CD14-positive monocyte (primary cell): ENCODE data around the gene ITGAV. TPM values are rescaled to one million over a fixed set of nuclear protein-coding genes. Genes with fewer than 3 reads are reported as not detected.

Experiments
- DNase-seq, 3 donors: peaks; one replicate each; pipeline ENCODE4 v3.0.0-alpha.2; 2011 to 2022
- H2AFZ ChIP-seq: 2 replicates; pipeline ENCODE4 v1.6.0; 2012; ENCODE audit warnings: mild to moderate bottlenecking, low read depth, low read length, inconsistent platforms; ENCODE audit not compliant: insufficient read depth, poor library complexity, severe bottlenecking
- H3K27ac ChIP-seq, 2 donors: 1 replicate in 1 of 2; 2 replicates in 1 of 2; pipeline ENCODE4 v1.5.1; 2012 to 2013; ENCODE audit warnings: low read length in 2 of 2, control low read depth in 1 of 2, inconsistent platforms in 1 of 2, low read depth in 1 of 2, mild to moderate bottlenecking in 1 of 2
- H3K27me3 ChIP-seq, 2 donors: one replicate each; pipeline versions ENCODE4 v1.6.0 to v1.6.1; 2011 to 2013; ENCODE audit warnings: low read length in 2 of 2; ENCODE audit not compliant: control insufficient read depth in 2 of 2, insufficient read depth in 2 of 2
- H3K36me3 ChIP-seq, 2 donors: replicated peaks in 1 of 2; 1 replicate in 1 of 2; 2 replicates in 1 of 2; pipeline versions ENCODE4 v1.5.1 to v1.6.1; 2012 to 2013; ENCODE audit warnings: low read length in 2 of 2, control low read depth in 1 of 2, inconsistent platforms in 1 of 2, mild to moderate bottlenecking in 1 of 2; ENCODE audit not compliant: insufficient read depth in 2 of 2, control insufficient read depth in 1 of 2
- H3K4me1 ChIP-seq, 2 donors: 1 replicate in 1 of 2; 2 replicates in 1 of 2; pipeline versions ENCODE4 v1.5.1 to v1.6.1; 2012 to 2013; ENCODE audit warnings: low read length in 2 of 2, control low read depth in 1 of 2, inconsistent platforms in 1 of 2, mild to moderate bottlenecking in 1 of 2, moderate library complexity in 1 of 2; ENCODE audit not compliant: insufficient read depth in 2 of 2, control insufficient read depth in 1 of 2
- H3K4me2 ChIP-seq: replicated peaks from 2 replicates; pipeline ENCODE3; 2012; ENCODE audit warnings: low read length, moderate library complexity, mild to moderate bottlenecking; ENCODE audit not compliant: poor library complexity, severe bottlenecking; ENCODE audit errors: extremely low read depth
- H3K4me3 ChIP-seq, 3 experiments: fragments of 200-600 bp in 1 of 3; sonication (generic) in 1 of 3; replicated peaks in 1 of 3; 1 replicate in 2 of 3; 2 replicates in 1 of 3; pipeline ENCODE4 v1.5.1; 2011 to 2013; ENCODE audit warnings: low read length in 3 of 3, mild to moderate bottlenecking in 3 of 3, control low read depth in 2 of 3, low read depth in 2 of 3, inconsistent platforms in 1 of 3, moderate library complexity in 1 of 3
- H3K79me2 ChIP-seq: 2 replicates; pipeline ENCODE4 v1.6.0; 2012; ENCODE audit warnings: mild to moderate bottlenecking, control low read depth, inconsistent platforms, low read length, moderate library complexity; ENCODE audit not compliant: insufficient read depth
- H3K9ac ChIP-seq: 2 replicates; pipeline ENCODE4 v1.6.0; 2017; ENCODE audit warnings: low read length, mild to moderate bottlenecking; ENCODE audit not compliant: insufficient read depth, poor library complexity, severe bottlenecking
- H3K9me3 ChIP-seq, 2 donors: replicated peaks in 1 of 2; 1 replicate in 1 of 2; 2 replicates in 1 of 2; pipeline versions ENCODE4 v1.5.1 to v1.6.1; 2012 to 2013; ENCODE audit warnings: low read length in 2 of 2, control low read depth in 1 of 2; ENCODE audit not compliant: control insufficient read depth in 1 of 2, insufficient read depth in 1 of 2
- H4K20me1 ChIP-seq: 2 replicates; pipeline ENCODE4 v1.6.0; 2012; ENCODE audit warnings: mild to moderate bottlenecking, low read length, control low read depth, moderate library complexity; ENCODE audit not compliant: insufficient read depth
- H3K27ac Mint-ChIP-seq, 7 donors: one replicate each; pipeline ENCODE4 v1.8.0; 2020; ENCODE audit warnings: mild to moderate bottlenecking in 7 of 7, mixed read lengths in 7 of 7, moderate library complexity in 6 of 7, inconsistent platforms in 2 of 7
- H3K27me3 Mint-ChIP-seq, 3 donors: one replicate each; pipeline ENCODE4 v1.8.0; 2021 to 2022; ENCODE audit warnings: low read depth in 3 of 3, mild to moderate bottlenecking in 3 of 3, mixed read lengths in 3 of 3, moderate library complexity in 3 of 3, inconsistent platforms in 1 of 3
- H3K36me3 Mint-ChIP-seq, 2 donors: one replicate each; pipeline ENCODE4 v1.8.0; 2020; ENCODE audit warnings: mixed read lengths in 2 of 2, inconsistent platforms in 1 of 2, mild to moderate bottlenecking in 1 of 2
- H3K4me1 Mint-ChIP-seq: one replicate; pipeline ENCODE4 v1.8.0; 2020; ENCODE audit warnings: mild to moderate bottlenecking, mixed read lengths
- H3K4me3 Mint-ChIP-seq, 2 donors: one replicate each; pipeline ENCODE4 v1.8.0; 2020; ENCODE audit warnings: mild to moderate bottlenecking in 2 of 2, mixed read lengths in 2 of 2, moderate library complexity in 1 of 2
- H3K9me3 Mint-ChIP-seq, 7 donors: one replicate each; pipeline ENCODE4 v1.8.0; 2020 to 2022; ENCODE audit warnings: mixed read lengths in 7 of 7, mild to moderate bottlenecking in 6 of 7, moderate library complexity in 6 of 7, inconsistent platforms in 2 of 7
- CTCF ChIP-seq: fragments of 200-600 bp; IDR thresholded peaks from one replicate; pipeline ENCODE4 v1.8.0; 2022; ENCODE audit warnings: antibody characterized with exemption, mild to moderate bottlenecking
- WGBS: methylation state at CpG from one replicate; pipeline ENCODE4 v1.1.5; 2013; ENCODE audit warnings: missing lambda C conversion rate; ENCODE audit not compliant: insufficient coverage; 5-methylcytosine and 5-hydroxymethylcytosine counted together
- intact Hi-C, 2 donors: fragments of 100-400 bp; cut with micrococcal nuclease; formaldehyde crosslinking; loops; one replicate each; pipeline versions ENCODE4 v1.15.0 to v1.15.1; 2023
- polyA plus RNA-seq, 3 donors: library from polyadenylated mRNA; depleted of rRNA in 1 of 3; unstranded in 2 of 3; stranded (reverse) in 1 of 3; fragments of 300-500 nt in 2 of 3; fragments of >200 nt in 1 of 3; fragmentation: Illumina TruSeq in 2 of 3; gene quantifications; 1 replicate in 2 of 3; 2 replicates in 1 of 3; pipeline ENCODE4 v1.2.3, GENCODE V29; 2012 to 2021

The ITGAV gene
- polyA plus RNA-seq, 3 donors, result 4.9 to 8.2 (median 6.0) TPM

DNA sequence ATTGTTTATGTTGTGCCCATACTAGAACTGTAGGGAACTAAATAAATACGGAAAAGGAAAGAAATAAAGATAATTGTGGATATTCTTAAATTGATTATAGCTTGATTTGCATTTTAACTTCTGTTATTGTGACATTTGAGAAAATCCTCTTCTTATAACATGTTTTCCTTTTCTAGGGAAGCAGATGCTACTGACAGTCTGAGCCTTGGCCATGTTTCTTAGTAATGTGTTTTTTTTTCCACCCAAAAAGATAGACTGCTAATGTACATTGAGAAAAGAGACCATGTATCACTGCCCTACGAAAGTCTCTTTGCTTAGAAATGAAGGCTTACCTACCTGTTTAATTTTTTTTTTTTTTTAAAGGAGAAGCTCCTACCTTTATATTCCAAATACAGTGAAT, 22.2 kb downstream of the ITGAV start:
- Mint-ChIP-seq H3K27ac (no peak overlapping the region), H3K4me1 (no peaks in the 10 kb centered on the region), H3K4me3 (no peak overlapping the region), H3K9me3 (no peaks in the 10 kb centered on the region), H3K36me3 (peaks cover 13 to 15% of the 10 kb centered on the region in 2 donors), H3K27me3 (peaks cover 0 to 2% (median 0%) of the 10 kb centered on the region in 3 donors)
- Histone ChIP-seq H3K79me2 (no peaks in the 10 kb centered on the region), H2AFZ (no peak overlapping the region), H3K36me3 (peaks cover 0 to 20% of the 10 kb centered on the region in 2 donors), H3K4me3 (no peak overlapping the region), H3K27me3 (no peaks in the 10 kb centered on the region), H3K4me1 (no peaks in the 10 kb centered on the region), H4K20me1 (no peaks in the 10 kb centered on the region), H3K27ac (no peak overlapping the region), H3K9me3 (no peaks in the 10 kb centered on the region), H3K4me2 (no peak overlapping the region), H3K9ac (no peak overlapping the region)
- WGBS, result no CpG with 5 or more reads among the region's 2 CpGs
- DNase-seq, result no peak
- TF ChIP-seq CTCF, result no peak
- intact Hi-C loops, result no loop called here

GRCh38 chr2:186612555-186613440, 22.9 kb downstream of the ITGAV start:
- H3K27ac ChIP-seq, result no peak overlapping the region

More at GRCh38 chr2:186612555-186613440, 22.9 kb downstream of the ITGAV start:
- Histone ChIP-seq H3K9me3 (no peaks in the 10 kb centered on the region), H3K79me2 (no peaks in the 10 kb centered on the region), H3K4me3 (no peak overlapping the region), H3K4me1 (no peaks in the 10 kb centered on the region), H3K36me3 (peaks cover 0 to 19% of the 10 kb centered on the region in 2 donors), H3K4me2 (no peak overlapping the region), H3K9ac (no peak overlapping the region), H4K20me1 (no peaks in the 10 kb centered on the region), H3K27me3 (no peaks in the 10 kb centered on the region), H2AFZ (no peak overlapping the region)
- Mint-ChIP-seq H3K9me3 (no peaks in the 10 kb centered on the region), H3K4me1 (no peaks in the 10 kb centered on the region), H3K27me3 (peaks cover 0 to 2% (median 0%) of the 10 kb centered on the region in 3 donors), H3K27ac (no peak overlapping the region), H3K36me3 (peaks cover 10 to 11% of the 10 kb centered on the region in 2 donors), H3K4me3 (no peak overlapping the region)
- TF ChIP-seq CTCF, result no peak
- DNase-seq, result no peak
- intact Hi-C loops, result no loop called here
- WGBS, result no CpG with 5 or more reads among the region's 2 CpGs
